Smooth muscle cell (in vitro differentiated cells): ENCODE data around the gene ADGRG3. TPM values are rescaled to one million over a fixed set of nuclear protein-coding genes. Genes with fewer than 3 reads are reported as not detected.
A peak's percentile ranks its signal among the peaks of the same experiment; 100 is the strongest.

Experiments
- DNase-seq: peaks from one replicate; lab custom pipeline; 2025; ENCODE audit not compliant: unreplicated experiment; lab: John Stamatoyannopoulos, UW
- H2AFZ ChIP-seq: fragments of 200-600 bp; sonication (generic); 2 replicates; pipeline ENCODE4 v1.6.0; 2016; ENCODE audit warnings: antibody characterized with exemption, low read depth, mild to moderate bottlenecking
- H3F3A ChIP-seq: fragments of 200-600 bp; sonication (generic); 2 replicates; pipeline ENCODE4 v1.6.0; 2017; ENCODE audit warnings: antibody characterized with exemption, low read depth
- H3K27ac ChIP-seq: fragments of 200-600 bp; sonication (generic); 2 replicates; pipeline ENCODE4 v1.5.1; 2016; ENCODE audit warnings: low read depth, mild to moderate bottlenecking
- H3K27me3 ChIP-seq: fragments of 200-600 bp; sonication (generic); 2 replicates; pipeline ENCODE4 v1.6.1; 2016; ENCODE audit warnings: low read depth, mild to moderate bottlenecking
- H3K36me3 ChIP-seq: fragments of 200-600 bp; sonication (generic); 2 replicates; pipeline ENCODE4 v1.5.1; 2016; ENCODE audit warnings: low read depth
- H3K4me1 ChIP-seq: fragments of 200-600 bp; sonication (generic); 2 replicates; pipeline ENCODE4 v1.5.1; 2016; ENCODE audit warnings: low read depth
- H3K4me2 ChIP-seq: fragments of 200-600 bp; sonication (generic); 2 replicates; pipeline ENCODE4 v1.6.0; 2016; ENCODE audit warnings: mild to moderate bottlenecking
- H3K4me3 ChIP-seq: fragments of 200-600 bp; sonication (generic); 2 replicates; pipeline ENCODE4 v1.5.1; 2016; ENCODE audit warnings: mild to moderate bottlenecking
- H3K79me2 ChIP-seq: fragments of 200-600 bp; sonication (generic); 2 replicates; pipeline ENCODE4 v1.6.0; 2016; ENCODE audit warnings: low read depth, mild to moderate bottlenecking
- H3K9ac ChIP-seq: fragments of 200-600 bp; sonication (generic); 2 replicates; pipeline ENCODE4 v1.6.0; 2016; ENCODE audit warnings: low read depth
- H3K9me3 ChIP-seq: fragments of 200-600 bp; sonication (generic); replicated peaks from 2 replicates; pipeline ENCODE4 v1.5.1; 2016; ENCODE audit warnings: low read depth
- H4K20me1 ChIP-seq: fragments of 200-600 bp; sonication (generic); 2 replicates; pipeline ENCODE4 v1.6.0; 2016; ENCODE audit warnings: low read depth
- CTCF ChIP-seq: fragments of 200-600 bp; sonication (generic); IDR thresholded peaks from 2 replicates; pipeline ENCODE4 v1.5.1; 2017; ENCODE audit warnings: borderline replicate concordance, mild to moderate bottlenecking, antibody characterized with exemption; ENCODE audit not compliant: insufficient read depth, poor library complexity, severe bottlenecking
- WGBS: methylation state at CpG from one replicate; pipeline ENCODE4 v1.1.7; 2016; ENCODE audit warnings: low lambda C conversion rate; 5-methylcytosine and 5-hydroxymethylcytosine counted together
- polyA plus RNA-seq: library from polyadenylated mRNA; unstranded; fragments of >200 nt; fragmentation: Nextera tagmentation; extraction: Ambion mirVana; gene quantifications from 2 replicates; pipeline ENCODE4 v1.2.1, GENCODE V29; 2016
- total RNA-seq: library from RNA; depleted of rRNA; stranded (reverse); fragments of >200 nt; gene quantifications from 2 replicates; pipeline ENCODE4 v1.2.3, GENCODE V29; 2014

ADGRG3 gene
- total and polyA plus RNA-seq, 2 experiments from 2014 or later, result 0.13 TPM; not detected in 1

GRCh38 chr16:57720142-57720575, 52.1 kb downstream of the ADGRG3 start:
- no peaks in the 10 kb centered on the region for H3K79me2 ChIP-seq
- no peaks in the 10 kb centered on the region for H4K20me1 ChIP-seq
- H3K27me3 ChIP-seq, result no peaks in the 10 kb centered on the region
- no peak overlapping the region for H3K9ac ChIP-seq
- H3F3A ChIP-seq, result no peaks in the 10 kb centered on the region
- TF ChIP-seq CTCF, result peak; percentile 51
- no peaks in the 10 kb centered on the region for H3K9me3 ChIP-seq
- 69% methylated on average over 3 of the region's 3 CpGs for WGBS
- DNase-seq, result no peak
- H3K36me3 ChIP-seq, result no peaks in the 10 kb centered on the region
- H3K4me2 ChIP-seq, result no peak overlapping the region
- no peak overlapping the region for H3K4me3 ChIP-seq
- no peaks in the 10 kb centered on the region for H3K4me1 ChIP-seq
- H3K27ac ChIP-seq, result no peak overlapping the region
- H2AFZ ChIP-seq, result no peak overlapping the region

- H3K27ac ChIP-seq, result no peak overlapping the region
- H3K4me1 ChIP-seq, result no peaks in the 10 kb centered on the region
- no peak overlapping the region for H2AFZ ChIP-seq
- no peak overlapping the region for H3K9ac ChIP-seq
- no peaks in the 10 kb centered on the region for H3K27me3 ChIP-seq
- H3K9me3 ChIP-seq, result no peaks in the 10 kb centered on the region
- no peak overlapping the region for H3K4me2 ChIP-seq
- H4K20me1 ChIP-seq, result no peaks in the 10 kb centered on the region
- H3K79me2 ChIP-seq, result no peaks in the 10 kb centered on the region
- no peak for TF ChIP-seq CTCF
- no peak for DNase-seq
- 84% methylated on average over 13 of the region's 17 CpGs for WGBS
- no peak overlapping the region for H3K4me3 ChIP-seq
- no peaks in the 10 kb centered on the region for H3F3A ChIP-seq
- no peaks in the 10 kb centered on the region for H3K36me3 ChIP-seq
Observed at GRCh38 chr16:57721356-57722209, 53.5 kb downstream of the ADGRG3 start.

GRCh38 chr16:57722210-57722499, 54.0 kb downstream of the ADGRG3 start:
- no peak overlapping the region for H3K4me2 ChIP-seq
- H3K4me1 ChIP-seq, result no peaks in the 10 kb centered on the region
- H3K9ac ChIP-seq, result no peak overlapping the region
- no peak overlapping the region for H2AFZ ChIP-seq
- H3K9me3 ChIP-seq, result no peaks in the 10 kb centered on the region
- TF ChIP-seq CTCF, result no peak
- H3K79me2 ChIP-seq, result no peaks in the 10 kb centered on the region
- no peaks in the 10 kb centered on the region for H4K20me1 ChIP-seq
- WGBS, result 95% methylated on average over 2 of the region's 2 CpGs
- no peaks in the 10 kb centered on the region for H3K27me3 ChIP-seq
- H3K27ac ChIP-seq, result no peak overlapping the region
- H3K36me3 ChIP-seq, result no peaks in the 10 kb centered on the region
- no peak overlapping the region for H3K4me3 ChIP-seq
- H3F3A ChIP-seq, result no peaks in the 10 kb centered on the region
- no peak for DNase-seq

- no peaks in the 10 kb centered on the region for H4K20me1 ChIP-seq
- H2AFZ ChIP-seq, result no peak overlapping the region
- no peaks in the 10 kb centered on the region for H3K79me2 ChIP-seq
- H3K27me3 ChIP-seq, result no peaks in the 10 kb centered on the region
- H3K4me1 ChIP-seq, result no peaks in the 10 kb centered on the region
- no peak overlapping the region for H3K4me3 ChIP-seq
- no peak overlapping the region for H3K4me2 ChIP-seq
- no peaks in the 10 kb centered on the region for H3K9me3 ChIP-seq
- H3F3A ChIP-seq, result no peaks in the 10 kb centered on the region
- H3K27ac ChIP-seq, result no peak overlapping the region
- TF ChIP-seq CTCF, result no peak
- WGBS, result 89% methylated on average over 11 of the region's 11 CpGs
- no peak for DNase-seq
- H3K9ac ChIP-seq, result no peak overlapping the region
- no peaks in the 10 kb centered on the region for H3K36me3 ChIP-seq
Observed at GRCh38 chr16:57722651-57723050, 54.5 kb downstream of the ADGRG3 start.
